Limb (tissue), 2 donors: ENCODE measurements around the gene MMRN1.

Experiments
- DNase-seq, 2 donors: peaks; one replicate each; pipeline ENCODE4 v3.0.0-alpha.2; 2016; ENCODE audit errors: extremely low spot score in 2 of 2

MMRN1 gene

GRCh38 chr4:89997171-89997704 lies 102.6 kb downstream of the MMRN1 start:
- no peak for DNase-seq

- no peak for DNase-seq
Observed at GRCh38 chr4:89998469-89999011, 103.9 kb downstream of the MMRN1 start.

- no peak for DNase-seq
Observed at GRCh38 chr4:90001023-90001422, 106.4 kb downstream of the MMRN1 start.

GRCh38 chr4:90002441-90003062 lies 107.9 kb downstream of the MMRN1 start:
- peak in 1 of 2 donors; percentile 2 for DNase-seq
